Neural progenitor cell (in vitro differentiated cells): Measurements from ENCODE around the gene ACTRT2.

Experiments
- EZH2phosphoT487 ChIP-seq: fragments of 200-600 bp; sonication (generic); IDR thresholded peaks from 2 replicates; pipeline ENCODE4 v1.6.1; 2017; ENCODE audit warnings: antibody characterized with exemption
- TF ChIP-seq, protein P1 (sequence below): fragments of 200-600 bp; sonication (generic); IDR thresholded peaks from 2 replicates; pipeline ENCODE4 v1.5.1; 2017; ENCODE audit warnings: antibody characterized with exemption, mild to moderate bottlenecking

DNA sequence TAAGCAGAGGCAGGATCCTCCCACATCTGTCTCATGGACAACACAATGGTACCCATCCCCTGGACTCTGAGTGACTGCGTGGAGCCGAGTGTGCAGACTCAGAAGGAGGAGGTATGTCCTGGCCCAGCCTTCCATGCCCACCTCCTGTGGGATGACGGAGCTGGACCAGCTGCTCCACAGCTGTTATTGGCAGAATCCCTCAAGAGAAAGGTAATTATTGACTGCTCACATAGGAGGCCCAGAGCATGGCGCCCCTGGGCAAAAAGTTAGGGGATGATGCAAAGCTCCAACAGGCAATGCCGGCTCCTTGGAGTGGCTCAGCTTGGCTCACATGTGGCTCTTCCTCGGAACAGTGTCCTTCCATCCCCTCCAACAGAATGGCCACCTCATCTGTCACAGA is 12.2 kb upstream of the ACTRT2 start:
- no peak for TF ChIP-seq EZH2phosphoT487
- TF ChIP-seq, protein P1, sequence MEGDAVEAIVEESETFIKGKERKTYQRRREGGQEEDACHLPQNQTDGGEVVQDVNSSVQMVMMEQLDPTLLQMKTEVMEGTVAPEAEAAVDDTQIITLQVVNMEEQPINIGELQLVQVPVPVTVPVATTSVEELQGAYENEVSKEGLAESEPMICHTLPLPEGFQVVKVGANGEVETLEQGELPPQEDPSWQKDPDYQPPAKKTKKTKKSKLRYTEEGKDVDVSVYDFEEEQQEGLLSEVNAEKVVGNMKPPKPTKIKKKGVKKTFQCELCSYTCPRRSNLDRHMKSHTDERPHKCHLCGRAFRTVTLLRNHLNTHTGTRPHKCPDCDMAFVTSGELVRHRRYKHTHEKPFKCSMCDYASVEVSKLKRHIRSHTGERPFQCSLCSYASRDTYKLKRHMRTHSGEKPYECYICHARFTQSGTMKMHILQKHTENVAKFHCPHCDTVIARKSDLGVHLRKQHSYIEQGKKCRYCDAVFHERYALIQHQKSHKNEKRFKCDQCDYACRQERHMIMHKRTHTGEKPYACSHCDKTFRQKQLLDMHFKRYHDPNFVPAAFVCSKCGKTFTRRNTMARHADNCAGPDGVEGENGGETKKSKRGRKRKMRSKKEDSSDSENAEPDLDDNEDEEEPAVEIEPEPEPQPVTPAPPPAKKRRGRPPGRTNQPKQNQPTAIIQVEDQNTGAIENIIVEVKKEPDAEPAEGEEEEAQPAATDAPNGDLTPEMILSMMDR: no peak
